ENCODE measurements around the gene LRRC8B. TPM values are rescaled to one million over a fixed set of nuclear protein-coding genes. Genes with fewer than 3 reads are reported as not detected.

LRRC8B gene
- total RNA-seq: 10 to 100 TPM; 33.8 to 38.9 TPM

DNA sequence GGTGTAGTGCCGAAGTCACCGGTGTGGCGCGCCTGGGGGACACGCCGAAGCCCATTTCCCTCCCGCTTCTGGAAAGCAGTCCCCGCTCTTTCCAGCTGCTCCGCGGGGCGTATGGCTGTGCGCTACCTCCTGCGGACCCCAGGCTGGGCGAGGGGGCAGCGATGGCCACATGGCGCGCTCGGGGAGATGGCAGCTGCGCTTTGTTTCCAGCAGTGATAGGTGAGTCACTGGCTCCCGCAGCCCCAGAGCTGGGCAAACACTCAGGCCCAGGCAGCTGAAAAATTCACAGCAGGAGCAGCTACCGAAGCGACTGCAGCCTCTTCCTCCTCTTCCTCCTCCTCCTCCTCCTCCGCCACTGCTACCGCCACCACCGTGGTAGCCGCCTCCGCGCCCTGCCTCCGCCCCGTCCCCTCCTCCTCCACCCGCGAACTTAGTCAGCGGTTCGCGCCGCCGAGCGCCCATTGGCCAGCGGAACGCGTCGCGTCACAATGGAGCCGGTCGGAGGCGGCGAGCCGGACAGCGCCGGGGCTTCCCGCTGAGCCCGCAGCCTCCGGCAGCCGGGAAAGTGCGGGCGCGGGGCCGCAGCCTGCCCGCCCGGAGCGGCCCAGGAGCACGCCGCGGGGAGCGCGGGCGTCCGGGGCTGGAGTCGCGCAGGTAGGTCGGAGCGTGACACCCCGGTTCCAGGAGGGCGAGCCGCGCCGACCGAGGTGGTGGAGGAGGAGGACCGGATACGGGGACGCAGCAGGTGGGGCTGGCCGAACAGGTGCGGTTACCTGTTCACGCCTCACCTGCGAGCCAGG is at the start of gene LRRC8B:
LRRC8B (plus strand) TSS at position 461 of the 800 bp plus-strand sequence. CDS start 57,822 bp downstream, outside the sequence.
- DNase-seq: peak; percentile 93 to 94
- peak; percentile 80 to 81 for ATAC-seq (replicated peaks in 1 of 2)
- Mint-ChIP-seq H3K27me3 (ENCODE audit: low read depth) (no peaks in the 10 kb centered on the region), H3K27ac (peak within 1 kb of the TSS; percentile 89), H3K36me3 (ENCODE audit: insufficient read depth in 2 of 2) (peaks cover 10 to 22% of the 10 kb centered on the region in 2 donors), H3K9me3 (peaks cover 2 to 5% of the 10 kb centered on the region in 2 donors), H3K4me1 (ENCODE audit: low read depth) (peaks cover 27% of the 10 kb centered on the region), H3K4me3 (no peak within 1 kb of the TSS)

DNA sequence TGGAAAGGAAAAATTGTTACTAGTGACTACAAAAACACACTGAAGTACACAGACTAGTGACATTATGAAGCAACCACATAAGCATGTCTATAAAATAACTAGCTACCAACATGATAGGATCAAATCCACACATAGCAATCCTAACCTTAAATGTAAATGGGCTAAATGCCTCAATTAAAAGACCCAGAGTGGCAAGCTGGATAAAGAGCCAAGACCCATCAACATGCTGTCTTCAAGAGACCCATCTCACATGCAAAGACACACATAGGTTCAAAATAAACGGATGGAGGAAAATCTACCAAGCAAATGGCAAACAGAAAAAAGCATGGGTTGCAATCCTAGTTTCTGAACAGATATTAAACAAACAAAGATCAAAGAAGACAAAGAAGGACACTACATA is 49.4 kb upstream of the LRRC8B start:
- Mint-ChIP-seq H3K27ac (no peak overlapping the region), H3K9me3 (peaks cover 13 to 14% of the 10 kb centered on the region in 2 donors), H3K4me3 (no peak overlapping the region), H3K36me3 (ENCODE audit: insufficient read depth in 2 of 2) (peaks cover 15 to 16% of the 10 kb centered on the region in 2 donors), H3K4me1 (ENCODE audit: low read depth) (peaks cover 4% of the 10 kb centered on the region), H3K27me3 (ENCODE audit: low read depth) (peaks cover 19% of the 10 kb centered on the region)
- DNase-seq (no peak), ATAC-seq (replicated peaks in 1 of 2) (no peak)

DNA sequence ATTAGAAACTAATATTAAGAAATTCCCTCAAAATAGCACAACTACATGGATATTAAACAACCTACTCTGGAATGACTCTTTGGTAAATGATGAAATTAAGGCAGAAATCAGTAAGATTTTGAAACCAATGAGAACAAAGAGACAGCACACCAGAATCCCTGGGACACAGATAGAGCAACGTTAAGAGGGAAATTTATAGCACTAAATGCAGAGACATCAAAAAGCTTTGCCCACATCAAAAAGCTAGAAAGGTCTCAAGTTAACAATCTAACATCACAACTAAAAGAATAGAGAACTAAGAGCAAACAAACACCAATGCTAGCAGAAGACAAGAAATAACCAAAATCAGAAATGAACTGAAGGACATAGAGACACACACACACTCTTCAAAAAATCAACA is 48.6 kb upstream of the LRRC8B start:
- Mint-ChIP-seq H3K27me3 (ENCODE audit: low read depth) (peaks cover 15% of the 10 kb centered on the region), H3K27ac (no peak overlapping the region), H3K36me3 (ENCODE audit: insufficient read depth in 2 of 2) (peaks cover 15 to 16% of the 10 kb centered on the region in 2 donors), H3K9me3 (peaks cover 14% of the 10 kb centered on the region in 2 donors), H3K4me3 (no peak overlapping the region), H3K4me1 (ENCODE audit: low read depth) (peaks cover 4% of the 10 kb centered on the region)
- DNase-seq (no peak), ATAC-seq (replicated peaks in 1 of 2) (no peak)

DNA sequence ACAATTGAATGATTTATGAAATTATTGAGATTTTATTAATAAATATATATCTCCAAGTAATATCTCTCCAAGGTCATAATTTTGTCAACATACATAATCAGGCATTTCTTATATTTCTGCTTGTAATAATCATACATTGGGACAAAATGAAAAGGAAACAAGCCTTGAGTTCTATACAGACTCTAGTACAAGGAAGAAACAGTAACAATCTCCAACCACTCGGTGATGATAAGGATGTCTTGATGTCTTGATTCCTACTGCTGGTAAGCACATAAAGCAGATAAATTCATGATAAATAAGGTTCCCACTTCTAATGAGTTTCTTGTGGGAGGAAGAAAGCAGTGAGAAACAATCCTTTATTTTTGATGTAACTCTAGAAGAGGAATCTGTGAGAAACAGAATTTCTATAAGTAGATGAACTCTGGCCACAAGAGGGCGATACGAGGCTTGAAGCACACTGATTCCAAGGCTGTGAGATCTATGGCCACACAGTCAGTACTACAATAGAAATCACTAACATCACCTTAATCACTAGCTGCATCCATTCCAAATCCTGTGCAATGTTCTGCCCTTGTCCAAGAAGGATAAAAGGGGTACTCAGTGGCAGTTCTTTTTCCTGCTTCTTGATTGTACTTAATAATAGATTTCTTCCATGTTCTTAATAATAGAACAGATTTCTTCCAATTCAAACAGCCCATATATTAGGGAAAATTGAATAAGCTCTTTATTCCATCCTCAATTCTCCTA is 41.4 kb upstream of the LRRC8B start:
- H3K27ac Mint-ChIP-seq: no peak overlapping the region
- no peak overlapping the region for H3K4me3 Mint-ChIP-seq
- H3K4me1 Mint-ChIP-seq (ENCODE audit: low read depth): peaks cover 32% of the 10 kb centered on the region
- peak; percentile 80 to 84 for DNase-seq
- H3K9me3 Mint-ChIP-seq: peaks cover 3 to 4% of the 10 kb centered on the region in 2 donors
- H3K36me3 Mint-ChIP-seq (ENCODE audit: insufficient read depth in 2 of 2): peaks cover 7 to 11% of the 10 kb centered on the region in 2 donors
- peaks cover 7% of the 10 kb centered on the region for H3K27me3 Mint-ChIP-seq (ENCODE audit: low read depth)
- peak; percentile 77 to 90 for ATAC-seq (replicated peaks in 1 of 2)

DNA sequence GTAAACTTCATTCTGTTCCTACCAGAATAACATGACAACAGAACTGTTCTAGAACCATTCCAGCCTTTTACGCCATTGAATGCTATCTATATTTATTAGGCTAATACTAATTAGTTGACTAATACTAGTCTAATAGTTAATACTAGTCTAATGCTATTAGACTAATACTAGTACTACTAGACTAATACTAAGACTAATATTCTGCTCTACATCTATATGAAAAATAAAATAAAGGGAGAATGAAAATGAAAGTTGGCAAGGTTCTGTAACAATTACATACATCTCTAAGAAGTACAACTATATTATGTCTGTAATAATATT is 40.9 kb upstream of the LRRC8B start:
- H3K4me1 Mint-ChIP-seq (ENCODE audit: low read depth): peaks cover 37% of the 10 kb centered on the region
- H3K4me3 Mint-ChIP-seq: no peak overlapping the region
- peaks cover 3 to 4% of the 10 kb centered on the region in 2 donors for H3K9me3 Mint-ChIP-seq
- no peak overlapping the region for H3K27ac Mint-ChIP-seq
- H3K27me3 Mint-ChIP-seq (ENCODE audit: low read depth): peaks cover 7% of the 10 kb centered on the region
- peaks cover 7 to 11% of the 10 kb centered on the region in 2 donors for H3K36me3 Mint-ChIP-seq (ENCODE audit: insufficient read depth in 2 of 2)
- no peak for ATAC-seq (replicated peaks in 1 of 2)
- DNase-seq: no peak

DNA sequence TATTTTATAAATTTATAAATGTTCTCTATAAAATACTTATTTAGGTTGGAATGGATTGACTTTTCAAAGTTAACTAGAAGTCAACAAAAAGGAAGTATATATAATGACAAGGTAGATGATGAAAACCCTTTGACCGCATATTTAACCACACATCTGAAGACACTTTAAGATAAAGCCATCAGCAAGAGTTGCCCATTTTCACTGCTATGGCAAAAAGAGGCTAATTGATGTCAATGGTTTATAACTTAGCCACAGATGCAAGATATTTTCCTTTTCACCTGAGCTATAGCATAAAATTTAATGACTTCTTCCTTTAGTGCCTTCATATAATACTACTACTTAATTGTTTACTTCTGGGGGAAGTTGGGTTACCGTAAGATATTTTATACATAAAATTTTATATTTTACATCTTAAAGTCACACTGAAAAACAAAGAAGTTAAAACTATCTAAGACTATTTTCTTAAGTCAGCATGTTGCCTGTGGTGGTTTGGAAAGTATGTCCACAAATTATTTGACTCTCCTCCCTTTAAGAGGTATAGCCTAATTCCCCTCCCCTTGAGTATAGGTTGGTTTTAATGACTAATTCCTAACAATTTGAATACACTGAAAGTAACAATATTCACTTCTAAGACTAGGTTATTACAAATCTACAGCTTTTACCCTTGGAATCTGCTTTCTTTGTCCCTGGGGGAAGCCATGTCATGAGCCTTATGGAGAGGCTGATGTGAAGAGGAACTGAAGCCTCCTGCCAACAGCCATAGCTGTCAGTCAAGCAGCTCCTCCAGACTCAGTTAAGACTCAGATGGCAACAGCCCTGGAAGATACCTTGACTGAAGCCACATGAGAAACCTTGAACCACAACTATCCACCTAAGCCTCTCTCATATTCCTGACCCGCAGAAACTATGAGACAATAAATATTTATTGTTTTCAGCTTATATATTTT is 40.3 kb upstream of the LRRC8B start:
- DNase-seq (no peak), ATAC-seq (replicated peaks in 1 of 2) (peak in 1 of 2 donors; percentile 29)
- Mint-ChIP-seq H3K36me3 (ENCODE audit: insufficient read depth in 2 of 2) (peaks cover 7 to 11% of the 10 kb centered on the region in 2 donors), H3K27me3 (ENCODE audit: low read depth) (peaks cover 7% of the 10 kb centered on the region), H3K4me1 (ENCODE audit: low read depth) (peaks cover 42% of the 10 kb centered on the region), H3K27ac (no peak overlapping the region), H3K9me3 (peaks cover 3 to 4% of the 10 kb centered on the region in 2 donors), H3K4me3 (no peak overlapping the region)

DNA sequence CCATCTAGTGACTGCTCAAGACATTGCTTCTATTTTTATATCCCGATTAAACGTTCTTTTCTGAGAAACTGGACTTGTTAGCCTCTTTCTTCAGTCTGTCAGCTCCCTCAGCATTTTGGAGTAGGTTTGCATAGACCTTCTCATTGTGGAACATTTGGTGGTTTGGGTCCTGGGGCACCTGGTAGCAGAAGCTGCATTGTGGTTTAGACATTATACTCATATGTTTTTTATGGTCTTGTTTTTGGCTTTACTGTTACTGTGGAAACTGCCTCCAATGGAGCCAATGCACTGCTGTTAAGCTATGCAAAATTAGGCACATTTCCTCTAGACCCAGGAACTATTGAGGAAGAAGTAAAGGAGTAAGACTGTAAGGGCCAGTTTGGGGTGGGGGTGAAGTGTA is 36.7 kb upstream of the LRRC8B start:
- Mint-ChIP-seq H3K27me3 (ENCODE audit: low read depth) (peaks cover 7% of the 10 kb centered on the region), H3K27ac (no peak overlapping the region), H3K4me1 (ENCODE audit: low read depth) (peaks cover 42% of the 10 kb centered on the region), H3K9me3 (peaks cover 3 to 7% of the 10 kb centered on the region in 2 donors), H3K4me3 (peak overlapping the region in 1 of 2 donors; percentile 8), H3K36me3 (ENCODE audit: insufficient read depth in 2 of 2) (peaks cover 5 to 18% of the 10 kb centered on the region in 2 donors)
- ATAC-seq (replicated peaks in 1 of 2) (peak; percentile 73 to 88), DNase-seq (peak; percentile 22 to 41)

DNA sequence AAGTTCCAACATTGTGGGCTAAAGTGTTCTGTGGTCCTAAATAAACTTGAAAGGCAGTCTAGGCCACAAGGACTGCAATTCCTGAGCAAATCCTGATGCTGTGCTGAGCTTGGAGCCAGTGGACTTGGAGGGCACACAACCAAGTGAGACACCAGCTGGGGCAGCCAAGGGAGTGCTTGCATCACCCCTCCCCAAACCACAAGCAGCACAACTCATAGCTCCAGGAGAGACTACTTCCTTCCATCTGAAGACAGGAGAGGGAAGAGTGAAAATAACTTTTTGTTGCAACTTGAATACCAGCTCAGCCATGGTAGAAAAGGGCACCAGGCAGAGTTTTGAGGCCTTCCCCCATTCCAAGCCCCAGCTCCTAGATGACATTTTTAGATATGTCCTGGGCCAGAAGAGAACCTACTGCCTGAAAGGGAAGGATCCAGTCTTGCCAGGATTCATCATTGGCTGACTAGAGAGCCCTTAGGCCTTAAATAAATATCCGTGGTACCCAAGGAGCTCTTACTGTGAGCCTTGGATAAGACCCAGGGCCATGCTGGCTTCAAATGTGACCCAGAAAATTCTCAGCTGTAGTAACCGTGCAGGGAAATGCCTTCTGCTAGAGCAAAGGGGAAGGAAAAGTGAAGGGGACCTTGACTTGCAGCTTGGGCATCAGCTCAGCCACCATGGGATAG is 35.4 kb upstream of the LRRC8B start:
- H3K27ac Mint-ChIP-seq: no peak overlapping the region
- peaks cover 5 to 24% of the 10 kb centered on the region in 2 donors for H3K36me3 Mint-ChIP-seq (ENCODE audit: insufficient read depth in 2 of 2)
- H3K9me3 Mint-ChIP-seq: peaks cover 4 to 12% of the 10 kb centered on the region in 2 donors
- H3K4me1 Mint-ChIP-seq (ENCODE audit: low read depth): peaks cover 33% of the 10 kb centered on the region
- DNase-seq: no peak
- H3K4me3 Mint-ChIP-seq: no peak overlapping the region
- peaks cover 7% of the 10 kb centered on the region for H3K27me3 Mint-ChIP-seq (ENCODE audit: low read depth)
- ATAC-seq (replicated peaks in 1 of 2): no peak

DNA sequence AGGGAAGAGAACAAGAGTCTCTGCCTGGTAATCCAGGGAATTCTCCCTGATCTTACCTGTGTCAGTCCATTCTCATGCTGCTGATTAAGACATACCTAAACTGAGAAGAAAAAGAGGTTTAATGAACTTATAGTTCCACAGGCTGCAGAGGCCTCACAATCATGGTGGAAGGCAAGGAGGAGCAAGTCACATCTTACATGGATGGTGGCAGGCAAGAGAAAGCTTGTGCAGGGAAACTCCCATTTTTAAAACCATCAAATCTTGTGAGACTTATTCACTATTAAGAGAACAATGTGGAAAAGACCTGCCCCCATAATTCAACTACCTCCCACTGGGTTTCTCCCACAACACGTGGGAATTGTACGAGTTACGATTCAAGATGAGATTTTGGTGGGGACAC is 34.2 kb upstream of the LRRC8B start:
- Mint-ChIP-seq H3K4me3 (no peak overlapping the region), H3K27ac (no peak overlapping the region), H3K9me3 (peaks cover 4 to 12% of the 10 kb centered on the region in 2 donors), H3K27me3 (ENCODE audit: low read depth) (peaks cover 7% of the 10 kb centered on the region), H3K36me3 (ENCODE audit: insufficient read depth in 2 of 2) (peaks cover 5 to 24% of the 10 kb centered on the region in 2 donors), H3K4me1 (ENCODE audit: low read depth) (peaks cover 27% of the 10 kb centered on the region)
- DNase-seq (no peak), ATAC-seq (replicated peaks in 1 of 2) (no peak)

DNA sequence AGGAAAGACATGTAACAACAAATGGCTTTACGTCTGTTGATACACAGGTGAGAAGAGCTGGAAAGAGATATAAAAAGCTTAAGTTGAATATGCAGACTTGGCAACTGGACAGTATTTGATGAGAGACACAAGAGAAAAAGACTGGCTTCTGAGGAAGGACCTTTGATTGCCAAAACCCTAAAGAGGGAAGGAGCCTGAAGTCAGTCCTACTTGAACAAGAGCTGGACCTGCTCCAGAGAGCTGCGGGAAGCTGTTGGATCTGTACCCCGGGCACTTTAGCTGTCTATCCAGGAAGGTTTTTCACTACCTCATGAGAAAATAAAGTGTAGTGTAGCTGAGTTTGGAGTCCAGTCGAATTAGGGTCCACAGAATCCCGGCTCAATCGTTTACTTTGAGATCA is 25.3 kb upstream of the LRRC8B start:
- Mint-ChIP-seq H3K27ac (no peak overlapping the region), H3K4me1 (ENCODE audit: low read depth) (no peaks in the 10 kb centered on the region), H3K9me3 (no peaks in the 10 kb centered on the region), H3K27me3 (ENCODE audit: low read depth) (no peaks in the 10 kb centered on the region), H3K4me3 (no peak overlapping the region), H3K36me3 (ENCODE audit: insufficient read depth in 2 of 2) (no peaks in the 10 kb centered on the region)
- ATAC-seq (replicated peaks in 1 of 2) (no peak), DNase-seq (no peak)

DNA sequence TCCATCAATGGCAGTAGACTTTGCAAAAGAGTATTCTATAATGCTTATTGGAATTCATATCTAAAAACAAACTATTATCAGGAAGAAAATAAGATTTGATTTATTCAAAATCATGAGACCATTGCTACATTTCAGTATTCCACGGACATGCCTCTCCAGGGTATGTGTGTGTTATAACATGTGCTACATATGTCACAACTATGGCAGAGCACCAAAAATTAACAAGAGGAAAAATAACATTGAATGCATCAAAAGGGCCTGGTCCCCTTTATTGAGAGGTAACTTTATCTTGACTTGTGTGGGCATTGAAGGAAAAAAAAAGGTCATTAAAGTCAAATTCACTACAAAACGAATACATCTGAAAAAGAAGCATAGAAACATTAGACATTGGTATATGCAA is 22.6 kb upstream of the LRRC8B start:
- ATAC-seq (replicated peaks in 1 of 2): no peak
- no peaks in the 10 kb centered on the region for H3K27me3 Mint-ChIP-seq (ENCODE audit: low read depth)

DNA sequence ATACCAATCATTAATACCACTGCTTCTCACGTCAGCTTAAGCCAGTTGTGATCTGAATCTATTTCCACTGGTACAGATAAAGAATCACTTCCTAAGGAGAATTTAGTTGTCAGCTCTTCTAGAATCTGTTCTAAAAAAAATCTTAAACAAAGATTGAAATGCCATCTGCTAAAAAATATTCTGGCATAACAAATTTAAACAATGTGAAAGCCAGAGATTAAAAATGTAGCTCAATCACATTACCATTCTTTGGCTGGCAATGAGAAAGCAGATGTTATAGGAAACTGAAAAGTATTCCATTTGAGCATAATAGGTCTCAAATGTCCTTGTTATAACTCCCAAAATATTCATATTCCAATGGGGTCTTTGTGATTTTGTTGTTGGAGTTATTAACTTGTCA is 21.7 kb upstream of the LRRC8B start:
- no peak for DNase-seq
- H3K9me3 Mint-ChIP-seq: peaks cover 1 to 2% of the 10 kb centered on the region in 2 donors
- H3K27ac Mint-ChIP-seq: no peak overlapping the region
- H3K4me3 Mint-ChIP-seq: no peak overlapping the region
- H3K27me3 Mint-ChIP-seq (ENCODE audit: low read depth): no peaks in the 10 kb centered on the region
- no peaks in the 10 kb centered on the region for H3K4me1 Mint-ChIP-seq (ENCODE audit: low read depth)
- ATAC-seq (replicated peaks in 1 of 2): no peak
- peaks cover 0 to 1% of the 10 kb centered on the region in 2 donors for H3K36me3 Mint-ChIP-seq (ENCODE audit: insufficient read depth in 2 of 2)

More for the DNA sequence above, 22.6 kb upstream of the LRRC8B start:
- no peak for DNase-seq
- Mint-ChIP-seq H3K4me1 (ENCODE audit: low read depth) (no peaks in the 10 kb centered on the region), H3K36me3 (ENCODE audit: insufficient read depth in 2 of 2) (no peaks in the 10 kb centered on the region), H3K9me3 (no peaks in the 10 kb centered on the region), H3K27ac (no peak overlapping the region), H3K4me3 (no peak overlapping the region)

Measured in activated T-cell treated with anti-CD3 and anti-CD28 coated beads, Interleukin-2, amount 50 U/mL, for 72 hours (primary cell).